Parathyroid adenoma (tissue), 2 donors: Measurements from ENCODE around the gene RAB10.

Experiments used
- H2AFZ ChIP-seq: fragments of 300-600 bp; sonication (generic); one replicate; pipeline ENCODE4 v1.7.0; 2017; ENCODE audit warnings: antibody characterized with exemption, mild to moderate bottlenecking
- H3K27ac ChIP-seq: fragments of 300-600 bp; sonication (generic); one replicate; pipeline ENCODE4 v1.7.0; 2017
- H3K27me3 ChIP-seq: fragments of 300-600 bp; sonication (generic); one replicate; pipeline ENCODE4 v1.7.0; 2017; ENCODE audit warnings: low read length; ENCODE audit not compliant: control insufficient read depth, insufficient read depth
- H3K36me3 ChIP-seq: fragments of 300-600 bp; sonication (generic); one replicate; pipeline ENCODE4 v1.7.0; 2017; ENCODE audit warnings: low read length; ENCODE audit not compliant: control insufficient read depth, insufficient read depth
- H3K4me1 ChIP-seq: fragments of 300-600 bp; sonication (generic); one replicate; pipeline ENCODE4 v1.7.0; 2017; ENCODE audit warnings: control low read depth
- H3K4me2 ChIP-seq: fragments of 300-600 bp; sonication (generic); one replicate; pipeline ENCODE4 v1.7.0; 2017; ENCODE audit warnings: low read length
- H3K4me3 ChIP-seq: fragments of 300-600 bp; sonication (generic); one replicate; pipeline ENCODE4 v1.7.0; 2017; ENCODE audit warnings: low read depth, low read length
- H3K79me2 ChIP-seq: fragments of 300-600 bp; sonication (generic); one replicate; pipeline ENCODE4 v1.7.0; 2017; ENCODE audit warnings: control low read depth
- H3K9ac ChIP-seq: fragments of 300-600 bp; sonication (generic); one replicate; pipeline ENCODE4 v1.7.0; 2017; ENCODE audit warnings: mild to moderate bottlenecking
- H3K9me3 ChIP-seq: fragments of 300-600 bp; sonication (generic); one replicate; pipeline ENCODE4 v1.7.0; 2017; ENCODE audit warnings: low read length; ENCODE audit not compliant: control insufficient read depth
- CTCF ChIP-seq: fragments of 300-600 bp; sonication (generic); IDR thresholded peaks from one replicate; pipeline ENCODE4 v1.7.0; 2017; ENCODE audit warnings: antibody characterized with exemption, mild to moderate bottlenecking
- donor health status: primary hyperparathyroidism.

The RAB10 gene

GRCh38 chr2:26182887-26183630 lies 149.2 kb downstream of the RAB10 start:
- Histone ChIP-seq H2AFZ (no peak overlapping the region), H3K9ac (no peak overlapping the region), H3K4me3 (no peak overlapping the region), H3K9me3 (no peaks in the 10 kb centered on the region), H3K4me1 (peaks cover 61% of the 10 kb centered on the region), H3K79me2 (peaks cover 35% of the 10 kb centered on the region), H3K36me3 (no peaks in the 10 kb centered on the region), H3K27me3 (no peaks in the 10 kb centered on the region), H3K4me2 (no peak overlapping the region), H3K27ac (peak overlapping the region; percentile 89)
- TF ChIP-seq CTCF = no peak

- no peaks in the 10 kb centered on the region for H3K9me3 ChIP-seq
- H3K4me3 ChIP-seq = no peak overlapping the region
- H3K4me2 ChIP-seq = no peak overlapping the region
- peaks cover 71% of the 10 kb centered on the region for H3K4me1 ChIP-seq
- H3K79me2 ChIP-seq = peaks cover 33% of the 10 kb centered on the region
- H3K27ac ChIP-seq = peak overlapping the region; percentile 32
- H3K9ac ChIP-seq = no peak overlapping the region
- no peak for TF ChIP-seq CTCF
- no peaks in the 10 kb centered on the region for H3K27me3 ChIP-seq
- no peak overlapping the region for H2AFZ ChIP-seq
- no peaks in the 10 kb centered on the region for H3K36me3 ChIP-seq
Measured at GRCh38 chr2:26184121-26184520, 150.2 kb downstream of the RAB10 start.

- Histone ChIP-seq H3K9me3 (no peaks in the 10 kb centered on the region), H3K4me2 (no peak overlapping the region), H3K27ac (peak overlapping the region; percentile 97), H3K9ac (no peak overlapping the region), H2AFZ (no peak overlapping the region), H3K4me3 (no peak overlapping the region), H3K36me3 (no peaks in the 10 kb centered on the region), H3K27me3 (no peaks in the 10 kb centered on the region), H3K79me2 (peaks cover 28% of the 10 kb centered on the region), H3K4me1 (peaks cover 72% of the 10 kb centered on the region)
- TF ChIP-seq CTCF = no peak
Measured at GRCh38 chr2:26184555-26185303, 150.8 kb downstream of the RAB10 start.

GRCh38 chr2:26185304-26185928 lies 151.5 kb downstream of the RAB10 start:
- Histone ChIP-seq H3K36me3 (no peaks in the 10 kb centered on the region), H3K4me1 (peaks cover 73% of the 10 kb centered on the region), H2AFZ (no peak overlapping the region), H3K79me2 (peaks cover 28% of the 10 kb centered on the region), H3K9me3 (no peaks in the 10 kb centered on the region), H3K9ac (no peak overlapping the region), H3K27ac (peak overlapping the region; percentile 97), H3K4me3 (no peak overlapping the region), H3K27me3 (no peaks in the 10 kb centered on the region), H3K4me2 (no peak overlapping the region)
- TF ChIP-seq CTCF = no peak
